Hepatocyte (in vitro differentiated cells): ENCODE data around the gene P4HA1.

Experiments used
- CTCF ChIP-seq: fragments of 200-600 bp; sonication (generic); IDR thresholded peaks from 2 replicates; pipeline ENCODE4 v1.5.1; 2016; ENCODE audit warnings: antibody characterized with exemption, mild to moderate bottlenecking; ENCODE audit not compliant: poor library complexity
- EZH2 ChIP-seq: fragments of 200-600 bp; sonication (generic); IDR thresholded peaks from 2 replicates; pipeline ENCODE4 v1.6.1; 2016; ENCODE audit warnings: antibody characterized with exemption, mild to moderate bottlenecking, borderline replicate concordance
- EZH2phosphoT487 ChIP-seq: fragments of 200-600 bp; sonication (generic); IDR thresholded peaks from one replicate; pipeline ENCODE4 v1.6.1; 2018; ENCODE audit warnings: antibody characterized with exemption, mild to moderate bottlenecking, low read depth, moderate library complexity; ENCODE audit not compliant: unreplicated experiment, severe bottlenecking

GRCh38 chr10:73075829-73076228, 20.8 kb downstream of the P4HA1 start:
- no peak for TF ChIP-seq CTCF
- no peak for TF ChIP-seq EZH2
- no peak for TF ChIP-seq EZH2phosphoT487
